ENCODE results near the gene MMP21.
A peak's percentile ranks its signal among the peaks of the same experiment; 100 is the strongest.

The MMP21 gene

GRCh38 chr10:125779403-125780327, 4.0 kb upstream of the MMP21 start:
- Mint-ChIP-seq H3K36me3 (peaks cover 3 to 8% of the 10 kb centered on the region in 2 donors), H3K9me3 (no peaks in the 10 kb centered on the region), H3K4me3 (no peak overlapping the region), H3K27ac (no peak overlapping the region), H3K4me1 (peaks cover 2 to 5% of the 10 kb centered on the region in 2 donors), H3K27me3 (peaks cover under 1 to 12% of the 10 kb centered on the region in 2 donors)
- no peak for ATAC-seq (replicated peaks)
- DNase-seq, result no peak

- Mint-ChIP-seq H3K36me3 (peaks cover 7 to 8% of the 10 kb centered on the region in 2 donors), H3K27me3 (peaks cover 6 to 17% of the 10 kb centered on the region in 2 donors), H3K9me3 (no peaks in the 10 kb centered on the region), H3K4me1 (no peaks in the 10 kb centered on the region), H3K4me3 (no peak overlapping the region), H3K27ac (no peak overlapping the region)
- ATAC-seq (replicated peaks) (no peak), DNase-seq (no peak)
Observed at GRCh38 chr10:125778556-125778955, 2.9 kb upstream of the MMP21 start.

GRCh38 chr10:125777806-125778205, 2.2 kb upstream of the MMP21 start:
- Mint-ChIP-seq H3K27me3 (peaks cover 6 to 17% of the 10 kb centered on the region in 2 donors), H3K4me1 (no peaks in the 10 kb centered on the region), H3K36me3 (peaks cover 7 to 8% of the 10 kb centered on the region in 2 donors), H3K27ac (no peak overlapping the region), H3K4me3 (no peak overlapping the region), H3K9me3 (no peaks in the 10 kb centered on the region)
- DNase-seq (no peak), ATAC-seq (replicated peaks) (no peak)

- peaks cover 2 to 13% of the 10 kb centered on the region in 2 donors for H3K36me3 Mint-ChIP-seq
- H3K4me3 Mint-ChIP-seq, result no peak overlapping the region
- DNase-seq, result no peak
- no peak for ATAC-seq (replicated peaks)
- no peaks in the 10 kb centered on the region for H3K9me3 Mint-ChIP-seq
- peaks cover 6 to 20% of the 10 kb centered on the region in 2 donors for H3K27me3 Mint-ChIP-seq
- H3K4me1 Mint-ChIP-seq, result no peaks in the 10 kb centered on the region
- H3K27ac Mint-ChIP-seq, result no peak overlapping the region
Observed at GRCh38 chr10:125774581-125775191, 935 bp downstream of the MMP21 start.

- H3K36me3 Mint-ChIP-seq, result peaks cover 5 to 18% of the 10 kb centered on the region in 2 donors
- H3K9me3 Mint-ChIP-seq, result no peaks in the 10 kb centered on the region
- peaks cover 6 to 20% of the 10 kb centered on the region in 2 donors for H3K27me3 Mint-ChIP-seq
- H3K4me3 Mint-ChIP-seq, result no peak overlapping the region
- H3K4me1 Mint-ChIP-seq, result no peaks in the 10 kb centered on the region
- ATAC-seq (replicated peaks), result no peak
- DNase-seq, result no peak
- no peak overlapping the region for H3K27ac Mint-ChIP-seq
Observed at GRCh38 chr10:125773687-125774543, 1.7 kb downstream of the MMP21 start.

- Mint-ChIP-seq H3K36me3 (peaks cover 9 to 22% of the 10 kb centered on the region in 2 donors), H3K9me3 (no peaks in the 10 kb centered on the region), H3K4me1 (no peaks in the 10 kb centered on the region), H3K4me3 (no peak overlapping the region), H3K27me3 (peaks cover 6 to 14% of the 10 kb centered on the region in 2 donors), H3K27ac (no peak overlapping the region)
- DNase-seq (no peak), ATAC-seq (replicated peaks) (no peak)
Observed at GRCh38 chr10:125772864-125773180, 2.8 kb downstream of the MMP21 start.

- Mint-ChIP-seq H3K4me3 (no peak overlapping the region), H3K36me3 (peaks cover 14 to 27% of the 10 kb centered on the region in 2 donors), H3K27ac (peak overlapping the region; percentile 31), H3K9me3 (no peaks in the 10 kb centered on the region), H3K4me1 (no peaks in the 10 kb centered on the region), H3K27me3 (peaks cover 6 to 9% of the 10 kb centered on the region in 2 donors)
- DNase-seq (no peak), ATAC-seq (replicated peaks) (no peak)
Observed at GRCh38 chr10:125772112-125772863, 3.3 kb downstream of the MMP21 start.

GRCh38 chr10:125770844-125771243, 4.8 kb downstream of the MMP21 start:
- no peak overlapping the region for H3K4me3 Mint-ChIP-seq
- H3K27ac Mint-ChIP-seq, result no peak overlapping the region
- no peaks in the 10 kb centered on the region for H3K9me3 Mint-ChIP-seq
- peaks cover 22 to 38% of the 10 kb centered on the region in 2 donors for H3K36me3 Mint-ChIP-seq
- H3K4me1 Mint-ChIP-seq, result no peaks in the 10 kb centered on the region
- DNase-seq (no peak), ATAC-seq (replicated peaks) (no peak)
- H3K27me3 Mint-ChIP-seq, result peaks cover 6 to 8% of the 10 kb centered on the region in 2 donors

- Mint-ChIP-seq H3K36me3 (peaks cover 35 to 48% of the 10 kb centered on the region in 2 donors), H3K4me1 (no peaks in the 10 kb centered on the region), H3K4me3 (no peak overlapping the region), H3K27ac (no peak overlapping the region), H3K9me3 (no peaks in the 10 kb centered on the region), H3K27me3 (peaks cover 1 to 4% of the 10 kb centered on the region in 2 donors)
- DNase-seq, result no peak
- no peak for ATAC-seq (replicated peaks)
Observed at GRCh38 chr10:125769175-125769574, 6.4 kb downstream of the MMP21 start.

GRCh38 chr10:125768219-125768855, 7.3 kb downstream of the MMP21 start:
- Mint-ChIP-seq H3K9me3 (no peaks in the 10 kb centered on the region), H3K27ac (no peak overlapping the region), H3K27me3 (peaks cover 0 to 3% of the 10 kb centered on the region in 2 donors), H3K36me3 (peaks cover 37 to 50% of the 10 kb centered on the region in 2 donors), H3K4me3 (no peak overlapping the region), H3K4me1 (no peaks in the 10 kb centered on the region)
- DNase-seq (no peak), ATAC-seq (replicated peaks) (no peak)

- Mint-ChIP-seq H3K27ac (no peak overlapping the region), H3K4me3 (no peak overlapping the region), H3K27me3 (no peaks in the 10 kb centered on the region), H3K36me3 (peaks cover 43 to 57% of the 10 kb centered on the region in 2 donors), H3K9me3 (no peaks in the 10 kb centered on the region), H3K4me1 (no peaks in the 10 kb centered on the region)
- ATAC-seq (replicated peaks) (no peak), DNase-seq (no peak)
Observed at GRCh38 chr10:125766511-125766910, 9.1 kb downstream of the MMP21 start.

- Mint-ChIP-seq H3K4me1 (no peaks in the 10 kb centered on the region), H3K9me3 (no peaks in the 10 kb centered on the region), H3K27ac (no peak overlapping the region), H3K27me3 (no peaks in the 10 kb centered on the region), H3K36me3 (peaks cover 43 to 60% of the 10 kb centered on the region in 2 donors), H3K4me3 (no peak overlapping the region)
- no peak for DNase-seq
- no peak for ATAC-seq (replicated peaks)
Observed at GRCh38 chr10:125765835-125766234, 9.8 kb downstream of the MMP21 start.
